Measurements from ENCODE around the gene IFT25.

Gene IFT25

GRCh38 chr1:53959664-53960250 lies 14.3 kb upstream of the IFT25 start:
- no peaks in the 10 kb centered on the region for H3K4me1 ChIP-seq
- H4K20me1 ChIP-seq: no peaks in the 10 kb centered on the region
- H3K9ac ChIP-seq: no peak overlapping the region
- H3K4me2 ChIP-seq: no peak overlapping the region
- H3K27ac ChIP-seq: no peak overlapping the region
- no peak overlapping the region for H3K4me3 ChIP-seq
- no peak for TF ChIP-seq Cebpa-rat (IDR thresholded peaks at IDR 0.05)
- H3K9me3 ChIP-seq: no peaks in the 10 kb centered on the region
- H3K27me3 ChIP-seq: no peaks in the 10 kb centered on the region
- H3K36me3 ChIP-seq: peaks cover 88% of the 10 kb centered on the region

- Histone ChIP-seq H3K4me3 (no peak overlapping the region), H3K9me3 (no peaks in the 10 kb centered on the region), H3K9ac (no peak overlapping the region), H3K36me3 (peaks cover 89% of the 10 kb centered on the region), H3K27me3 (no peaks in the 10 kb centered on the region), H4K20me1 (no peaks in the 10 kb centered on the region), H3K27ac (no peak overlapping the region), H3K4me1 (no peaks in the 10 kb centered on the region), H3K4me2 (no peak overlapping the region)
- no peak for TF ChIP-seq Cebpa-rat (IDR thresholded peaks at IDR 0.05)
Observed at GRCh38 chr1:53957194-53957818, 11.8 kb upstream of the IFT25 start.

- H3K36me3 ChIP-seq: peaks cover 89% of the 10 kb centered on the region
- no peak for TF ChIP-seq Cebpa-rat (IDR thresholded peaks at IDR 0.05)
- no peak overlapping the region for H3K9ac ChIP-seq
- no peaks in the 10 kb centered on the region for H3K9me3 ChIP-seq
- H3K4me1 ChIP-seq: no peaks in the 10 kb centered on the region
- 0 out of 2 replicates have a peak, but pooled peaks cover 7% of the 10 kb centered on the region for H4K20me1 ChIP-seq
- no peak overlapping the region for H3K4me3 ChIP-seq
- H3K27ac ChIP-seq: no peak overlapping the region
- H3K27me3 ChIP-seq: no peaks in the 10 kb centered on the region
- no peak overlapping the region for H3K4me2 ChIP-seq
Observed at GRCh38 chr1:53956308-53957168, 11.0 kb upstream of the IFT25 start.

GRCh38 chr1:53954128-53954527 lies 8.6 kb upstream of the IFT25 start:
- TF ChIP-seq Cebpa-rat (IDR thresholded peaks at IDR 0.05): no peak
- peaks cover 84% of the 10 kb centered on the region for H3K36me3 ChIP-seq

GRCh38 chr1:53951697-53952096 lies 6.2 kb upstream of the IFT25 start:
- Histone ChIP-seq H3K4me2 (no peak overlapping the region), H3K36me3 (peaks cover 64% of the 10 kb centered on the region), H3K9me3 (no peaks in the 10 kb centered on the region), H3K9ac (no peak overlapping the region), H3K27me3 (no peaks in the 10 kb centered on the region), H3K4me1 (peaks cover 33% of the 10 kb centered on the region), H4K20me1 (peaks cover 43% of the 10 kb centered on the region), H3K27ac (no peak overlapping the region), H3K4me3 (no peak overlapping the region)
- no peak for TF ChIP-seq Cebpa-rat (IDR thresholded peaks at IDR 0.05)

More at GRCh38 chr1:53954128-53954527, 8.6 kb upstream of the IFT25 start:
- no peak overlapping the region for H3K4me3 ChIP-seq
- no peak overlapping the region for H3K27ac ChIP-seq
- no peaks in the 10 kb centered on the region for H3K27me3 ChIP-seq
- H3K9ac ChIP-seq: no peak overlapping the region
- no peaks in the 10 kb centered on the region for H3K9me3 ChIP-seq
- H3K4me1 ChIP-seq: peaks cover 9% of the 10 kb centered on the region
- H3K4me2 ChIP-seq: no peak overlapping the region
- H4K20me1 ChIP-seq: peaks cover 25% of the 10 kb centered on the region

- no peak overlapping the region for H3K27ac ChIP-seq
- peaks cover 42% of the 10 kb centered on the region for H3K4me1 ChIP-seq
- H3K27me3 ChIP-seq: no peaks in the 10 kb centered on the region
- no peaks in the 10 kb centered on the region for H3K9me3 ChIP-seq
- H3K4me2 ChIP-seq: no peak overlapping the region
- H3K9ac ChIP-seq: peak overlapping the region; percentile 45
- H4K20me1 ChIP-seq: peaks cover 43% of the 10 kb centered on the region
- H3K4me3 ChIP-seq: no peak overlapping the region
- no peak for TF ChIP-seq Cebpa-rat (IDR thresholded peaks at IDR 0.05)
- H3K36me3 ChIP-seq: peaks cover 44% of the 10 kb centered on the region
Observed at GRCh38 chr1:53949023-53949990, 3.8 kb upstream of the IFT25 start.

GRCh38 chr1:53948291-53948690 lies 2.8 kb upstream of the IFT25 start:
- Histone ChIP-seq H3K27me3 (no peaks in the 10 kb centered on the region), H3K9ac (no peak overlapping the region), H3K36me3 (peaks cover 34% of the 10 kb centered on the region), H4K20me1 (peaks cover 43% of the 10 kb centered on the region), H3K9me3 (no peaks in the 10 kb centered on the region), H3K4me1 (peaks cover 52% of the 10 kb centered on the region), H3K4me2 (peak overlapping the region; percentile 84; the same call in 1 of the 2 replicates), H3K27ac (no peak overlapping the region), H3K4me3 (no peak overlapping the region)
- no peak for TF ChIP-seq Cebpa-rat (IDR thresholded peaks at IDR 0.05)

GRCh38 chr1:53947172-53947907 lies 1.8 kb upstream of the IFT25 start:
- Histone ChIP-seq H3K27ac (0 out of 2 replicates have a peak overlapping the region, but pooled peaks have one; percentile 56), H3K4me3 (peak overlapping the region; percentile 83), H3K4me2 (peak overlapping the region; percentile 84), H3K36me3 (peaks cover 25% of the 10 kb centered on the region), H4K20me1 (peaks cover 43% of the 10 kb centered on the region), H3K4me1 (peaks cover 53% of the 10 kb centered on the region), H3K27me3 (no peaks in the 10 kb centered on the region), H3K9me3 (no peaks in the 10 kb centered on the region), H3K9ac (peak overlapping the region; percentile 71)
- no peak for TF ChIP-seq Cebpa-rat (IDR thresholded peaks at IDR 0.05)
